ENCODE measurements around the gene GFM2.
A peak's percentile ranks its signal among the peaks of the same experiment; 100 is the strongest.
"Not testable (repeated sequence)": the region's sequence is repeated elsewhere in the genome, so short reads cannot be mapped to it uniquely, and the experiment has no call there.

GFM2 gene

DNA sequence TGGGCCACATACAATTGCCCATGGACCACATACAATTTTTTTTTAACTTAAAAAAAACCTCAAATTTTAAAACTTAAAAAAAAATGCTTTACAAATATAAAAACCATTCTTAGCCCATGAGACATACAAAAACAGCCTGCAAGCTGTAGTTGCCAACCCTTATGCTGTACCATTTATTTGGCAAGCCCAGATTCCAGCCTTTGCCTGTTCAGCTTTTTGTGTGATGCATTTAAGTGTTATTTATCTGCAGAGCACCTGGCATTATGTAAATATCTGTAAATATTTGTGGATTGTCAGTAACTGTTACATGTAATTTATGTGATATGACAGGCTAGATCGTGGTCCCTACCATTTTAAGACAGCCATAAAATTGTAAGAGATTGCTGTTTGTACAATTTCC, 49.3 kb downstream of the GFM2 start:
- DNase-seq (ENCODE audit: low spot score), result no peak

DNA sequence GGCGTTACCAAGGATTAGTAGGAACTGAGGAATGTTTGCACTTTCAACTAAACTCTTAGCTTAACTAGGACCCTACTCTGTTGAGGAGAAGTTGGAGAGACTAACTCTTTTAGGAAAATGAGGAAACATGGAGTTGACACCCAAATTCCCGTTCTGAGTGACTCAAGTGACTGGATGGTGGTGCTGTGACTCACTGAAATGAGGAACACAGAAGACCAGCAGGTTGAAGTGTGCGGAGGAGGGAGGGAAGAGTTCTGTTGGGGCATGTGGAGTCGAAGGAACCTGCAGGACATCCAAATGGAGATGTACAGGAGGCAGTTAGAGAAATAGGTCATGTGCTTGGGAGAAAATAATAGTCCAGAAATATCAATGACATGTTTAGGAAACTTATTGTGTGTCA, 73.7 kb downstream of the GFM2 start:
- DNase-seq (ENCODE audit: low spot score), result peak; percentile 22

DNA sequence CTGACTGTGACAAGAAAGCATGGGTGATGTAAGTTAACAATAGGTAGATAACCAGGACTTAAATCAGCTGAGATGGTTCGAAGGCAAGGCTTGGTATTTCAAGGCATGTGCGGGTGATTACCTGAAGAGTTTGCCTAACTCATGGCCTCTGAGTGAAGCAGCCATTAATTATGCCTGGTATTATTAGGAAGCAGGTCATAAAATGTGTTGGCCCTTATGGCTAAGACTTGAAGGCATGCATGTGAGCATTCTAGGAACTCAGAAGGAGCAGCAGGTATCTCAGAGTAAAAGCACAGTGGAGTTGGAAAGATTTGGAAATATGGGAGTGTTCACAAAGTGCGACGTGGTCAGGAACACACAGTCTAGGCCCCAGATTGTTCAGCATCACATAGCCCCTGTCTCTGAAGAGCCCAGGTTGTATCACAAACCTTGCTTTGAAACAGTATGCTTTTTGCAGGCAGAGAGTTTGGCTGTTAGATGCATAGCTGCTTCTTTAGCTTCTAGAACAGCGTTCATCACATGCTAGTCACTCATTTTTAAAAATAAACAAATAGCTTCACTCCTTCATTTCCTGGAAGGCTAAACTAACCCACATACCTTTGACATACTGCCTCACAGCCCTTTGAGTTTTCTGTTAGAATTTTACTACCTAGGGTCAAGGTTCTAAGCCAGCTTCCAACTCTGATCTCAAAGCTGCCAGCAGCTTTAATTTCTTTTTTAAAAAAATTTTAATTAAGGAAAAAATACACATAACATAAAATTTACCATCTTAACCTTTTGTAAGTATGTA, 79.8 kb downstream of the GFM2 start:
- peak; percentile 49 for DNase-seq (ENCODE audit: low spot score)

DNA sequence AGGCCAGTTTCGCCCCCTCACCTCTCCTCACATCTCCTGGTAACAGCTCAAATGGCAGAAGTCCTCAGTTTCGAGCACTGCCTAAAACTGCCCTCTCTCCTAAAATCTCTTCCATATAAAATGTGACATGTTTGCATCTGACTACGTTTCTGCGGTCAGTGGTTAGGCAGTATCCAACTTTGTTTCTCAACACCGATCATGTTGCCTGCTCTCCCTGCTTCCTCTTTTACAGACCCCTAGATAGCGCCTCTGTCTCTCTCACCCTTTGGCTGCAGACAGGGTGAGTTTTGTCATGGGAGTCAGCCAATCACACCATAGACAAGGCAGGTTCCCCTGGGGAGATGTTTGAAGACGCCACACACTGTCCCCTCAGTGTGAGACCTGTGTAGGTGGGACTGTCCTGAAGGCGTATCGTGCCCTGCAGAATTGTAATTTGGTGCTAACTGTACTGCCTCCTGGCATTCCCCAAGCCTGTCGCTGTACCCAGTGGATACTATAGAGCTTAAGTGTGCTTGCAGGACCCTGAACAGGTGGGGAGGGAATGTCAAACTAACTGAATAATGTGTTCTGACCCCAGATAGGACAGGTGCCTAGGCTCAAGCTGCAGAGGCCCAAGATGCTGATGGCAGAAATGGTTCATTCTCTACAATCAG, 80.8 kb downstream of the GFM2 start:
- peak; percentile 16 for DNase-seq (ENCODE audit: low spot score)

DNA sequence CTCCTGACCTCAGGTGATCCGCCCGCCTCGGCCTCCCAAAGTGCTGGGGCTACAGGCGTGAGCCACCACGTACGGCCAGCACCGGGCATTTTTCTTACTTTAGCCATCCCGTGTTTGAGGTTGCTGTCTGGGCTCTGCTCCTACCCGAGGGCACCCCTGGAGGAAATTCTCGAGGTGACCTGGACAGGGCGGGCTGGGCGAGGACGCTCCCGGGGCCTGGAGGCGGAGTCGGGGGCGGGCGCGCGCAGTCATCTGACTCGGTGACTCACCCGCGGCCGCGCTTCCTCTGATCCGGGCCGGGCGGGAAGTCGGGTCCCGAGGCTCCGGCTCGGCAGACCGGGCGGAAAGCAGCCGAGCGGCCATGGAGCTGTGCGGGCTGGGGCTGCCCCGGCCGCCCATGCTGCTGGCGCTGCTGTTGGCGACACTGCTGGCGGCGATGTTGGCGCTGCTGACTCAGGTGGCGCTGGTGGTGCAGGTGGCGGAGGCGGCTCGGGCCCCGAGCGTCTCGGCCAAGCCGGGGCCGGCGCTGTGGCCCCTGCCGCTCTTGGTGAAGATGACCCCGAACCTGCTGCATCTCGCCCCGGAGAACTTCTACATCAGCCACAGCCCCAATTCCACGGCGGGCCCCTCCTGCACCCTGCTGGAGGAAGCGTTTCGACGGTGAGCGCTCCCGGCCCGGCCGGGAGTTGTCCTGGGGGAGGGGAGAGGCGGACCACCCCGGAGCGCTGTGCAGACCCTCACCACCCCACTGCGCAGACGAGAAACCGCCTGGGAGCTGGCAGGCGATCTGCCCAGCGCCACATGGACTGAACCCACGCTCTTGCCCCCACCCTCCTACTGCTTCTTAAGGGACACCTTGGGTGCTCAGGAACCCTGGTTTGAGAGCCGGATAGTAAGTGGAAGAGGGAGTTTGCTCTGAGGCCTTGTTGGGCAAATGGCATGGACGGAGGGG, 81.7 kb downstream of the GFM2 start, which contains the start of gene HEXB:
TSS of gene HEXB (plus strand) at position 334 of the 952 bp plus-strand sequence. CDS start at position 362, 28 bp downstream.
- peak; percentile 88 for DNase-seq (ENCODE audit: low spot score)

DNA sequence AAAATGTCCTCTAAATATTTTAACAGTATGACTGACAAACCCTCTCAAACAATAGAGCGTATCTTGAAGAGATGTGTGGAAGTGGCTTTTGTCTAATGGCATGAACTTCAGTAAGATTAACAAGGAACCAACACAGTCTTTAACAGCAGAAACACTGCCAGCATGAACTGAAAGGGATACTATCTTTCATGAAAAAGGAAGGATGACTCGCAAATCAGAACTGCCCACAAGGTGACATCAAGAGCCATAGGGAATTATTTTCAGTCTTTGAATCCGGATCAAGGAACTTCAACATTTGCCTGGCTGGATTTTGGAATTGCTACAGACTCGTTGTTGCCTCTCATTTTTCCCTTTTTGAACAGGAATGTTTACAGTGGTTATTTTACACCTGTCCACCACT, 87.0 kb downstream of the GFM2 start:
- no peak for DNase-seq (ENCODE audit: low spot score)

DNA sequence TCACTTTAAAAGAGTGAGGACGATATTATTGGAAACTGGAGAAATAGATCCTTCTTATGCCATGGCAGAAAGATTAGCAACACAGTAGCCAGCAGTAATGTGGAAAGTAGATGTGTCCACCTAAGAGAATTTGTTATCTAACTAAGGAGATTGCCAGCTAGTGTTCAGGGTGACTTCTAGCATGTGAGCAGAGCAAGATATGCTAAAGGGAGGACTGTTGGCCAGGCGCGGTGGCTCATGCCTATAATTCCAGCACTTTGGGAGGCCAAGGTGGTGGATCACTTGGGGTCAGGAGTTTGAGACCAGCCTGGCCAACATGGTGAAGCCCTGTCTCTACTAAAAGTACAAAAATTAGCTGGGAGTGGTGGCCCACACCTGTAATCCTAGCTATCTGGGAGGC, 87.6 kb downstream of the GFM2 start:
- DNase-seq (ENCODE audit: low spot score), result not testable (repeated sequence)

DNA sequence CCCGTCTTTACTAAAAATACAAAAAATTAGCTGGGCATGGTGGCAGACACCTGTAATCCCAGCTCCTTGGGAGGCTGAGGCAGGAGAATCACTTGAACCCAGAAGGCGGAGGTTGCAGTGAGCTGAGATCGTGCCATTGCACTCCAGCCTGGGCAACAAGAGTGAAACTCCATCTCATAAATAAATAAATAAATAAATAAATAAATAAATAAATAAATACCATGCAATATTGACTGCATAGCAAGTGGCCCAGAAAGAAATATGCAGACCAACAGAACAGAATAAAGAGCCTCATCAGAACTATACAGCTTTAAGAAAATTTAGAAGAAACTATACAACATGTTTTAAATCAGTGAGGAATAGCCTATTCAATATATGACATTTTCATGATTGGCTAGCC, 88.8 kb downstream of the GFM2 start:
- DNase-seq (ENCODE audit: low spot score), result not testable (repeated sequence)

DNA sequence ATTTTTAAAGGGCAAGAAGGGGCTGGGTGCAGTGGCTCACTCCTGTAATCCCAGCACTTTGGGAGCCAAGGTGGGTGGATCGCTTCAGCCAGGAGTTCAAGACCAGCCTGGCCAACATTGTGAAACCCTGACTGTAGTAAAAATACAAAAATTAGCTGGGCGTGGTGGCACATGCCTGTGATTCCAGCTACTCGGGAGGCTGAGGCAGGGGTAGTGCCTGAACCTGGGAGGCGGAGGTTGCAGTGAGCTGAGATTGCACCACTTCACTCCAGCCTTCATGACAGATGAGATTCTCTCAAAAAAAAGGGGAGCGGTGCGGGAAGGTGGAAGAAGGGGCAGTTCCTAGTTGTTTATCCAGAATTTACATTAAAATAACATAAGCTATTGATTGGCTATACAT, 90.5 kb downstream of the GFM2 start:
- DNase-seq (ENCODE audit: low spot score), result not testable (repeated sequence)

DNA sequence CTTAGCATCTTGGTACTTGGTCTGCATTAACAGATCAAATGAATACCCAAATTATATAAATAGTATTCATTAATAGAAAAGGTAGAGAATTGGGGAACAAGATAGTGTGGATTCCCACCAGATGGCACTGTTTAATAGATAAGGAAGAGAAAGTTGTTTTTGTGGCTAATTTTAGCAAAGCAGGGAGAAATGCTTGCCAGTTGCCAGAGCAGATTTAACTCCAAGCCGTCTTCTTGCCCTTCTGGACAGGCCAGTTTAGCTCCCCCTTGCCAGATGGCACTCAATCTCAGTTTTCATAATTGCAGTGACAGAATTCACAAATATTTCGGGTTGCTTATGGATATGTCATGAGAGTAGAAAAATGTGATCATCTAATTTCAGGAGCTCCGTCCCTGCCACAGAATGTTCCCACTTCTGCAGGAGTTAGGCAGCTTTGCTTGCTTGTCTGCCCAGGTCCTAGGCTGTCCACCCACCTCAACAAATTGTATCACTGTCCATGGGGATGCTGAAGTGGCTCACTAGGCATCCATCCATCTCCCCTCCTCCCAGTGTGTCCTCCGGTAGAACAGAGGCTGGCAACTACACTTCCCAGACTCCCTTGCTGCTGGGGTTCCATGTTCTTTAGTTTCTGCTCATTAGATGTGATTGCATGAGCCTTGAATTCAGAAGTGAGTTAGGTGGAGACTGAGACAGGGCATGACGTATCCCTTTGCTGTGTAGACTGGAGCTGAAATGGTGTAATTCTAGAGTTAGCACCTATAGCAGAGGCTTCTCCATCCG, 93.7 kb downstream of the GFM2 start:
- peak; percentile 31 for DNase-seq (ENCODE audit: low spot score)

DNA sequence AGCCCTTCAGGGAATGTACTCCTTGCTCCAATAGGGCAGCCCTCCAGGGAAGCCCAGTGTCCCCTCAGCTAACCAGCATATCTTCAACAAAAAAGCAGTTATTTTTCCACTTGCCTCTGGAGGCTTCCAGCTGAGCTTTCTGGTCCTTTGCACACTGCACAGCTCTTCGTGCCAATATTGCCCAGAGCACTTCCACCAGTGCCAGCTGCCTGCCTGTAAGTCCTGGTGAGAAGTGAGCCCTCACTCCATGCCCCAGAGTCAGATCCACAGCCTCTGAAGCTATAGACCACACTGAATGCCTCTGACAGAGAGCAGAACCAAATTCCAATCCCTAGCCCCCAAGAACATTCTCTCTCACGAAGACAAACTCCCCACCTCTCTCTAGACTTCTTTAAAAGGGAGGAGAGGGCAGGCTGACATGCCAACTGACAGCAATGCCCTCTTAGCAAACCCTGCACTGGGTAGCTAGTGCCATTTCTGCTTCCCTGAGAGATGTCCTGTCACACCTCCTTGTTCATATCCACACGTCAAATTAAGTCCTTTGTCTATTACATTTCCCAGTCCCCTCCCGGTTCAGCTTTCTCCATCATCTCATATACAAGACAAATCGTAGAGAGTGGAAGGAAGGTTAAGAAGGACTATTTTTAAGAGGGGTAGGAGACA, 94.6 kb downstream of the GFM2 start:
- DNase-seq (ENCODE audit: low spot score), result no peak

Data from hepatic stellate cell (primary cell).